RPMI7951 (cell line): Measurements from ENCODE around the gene PPP1R12B. TPM values are rescaled to one million over a fixed set of nuclear protein-coding genes. Genes with fewer than 3 reads are reported as not detected.
"Not testable (repeated sequence)": the region's sequence is repeated elsewhere in the genome, so short reads cannot be mapped to it uniquely, and the experiment has no call there.

Experiments
- DNase-seq: peaks from one replicate; pipeline ENCODE4 v3.0.0-alpha.2; 2012; ENCODE audit warnings: low read depth
- total RNA-seq: library from RNA; depleted of rRNA; stranded (reverse); fragments of >200 nt; shearing (Covaris generic); gene quantifications from 2 replicates; pipeline ENCODE4 v1.2.3, GENCODE V29; 2014

Gene PPP1R12B
- total RNA-seq, 1 experiment from 2014 or later = 11.2 TPM

GRCh38 chr1:202531812-202532616 lies 183.5 kb downstream of the PPP1R12B start:
- peak; percentile 88 for DNase-seq

DNA sequence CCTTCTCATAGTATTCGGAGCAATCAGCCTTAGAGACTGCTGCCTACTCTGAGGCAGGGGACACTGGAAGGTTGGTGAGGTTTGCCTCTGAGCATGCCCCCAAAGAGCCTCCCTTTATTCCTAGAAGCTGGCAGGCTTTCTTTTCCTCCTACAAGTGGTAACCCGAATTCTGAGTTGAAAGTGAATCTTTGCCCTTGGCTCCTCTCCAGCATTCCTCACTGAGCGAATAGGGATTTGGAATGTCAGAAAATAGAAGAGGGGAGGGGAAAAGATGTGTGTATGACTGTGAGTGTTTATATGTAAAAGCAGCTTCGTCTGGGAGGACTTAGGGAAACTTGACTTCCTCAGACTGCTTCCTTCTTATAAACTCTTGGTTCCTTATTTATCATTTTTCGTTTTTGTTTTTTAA lies 190.7 kb downstream of the PPP1R12B start:
- peak; percentile 79 for DNase-seq

DNA sequence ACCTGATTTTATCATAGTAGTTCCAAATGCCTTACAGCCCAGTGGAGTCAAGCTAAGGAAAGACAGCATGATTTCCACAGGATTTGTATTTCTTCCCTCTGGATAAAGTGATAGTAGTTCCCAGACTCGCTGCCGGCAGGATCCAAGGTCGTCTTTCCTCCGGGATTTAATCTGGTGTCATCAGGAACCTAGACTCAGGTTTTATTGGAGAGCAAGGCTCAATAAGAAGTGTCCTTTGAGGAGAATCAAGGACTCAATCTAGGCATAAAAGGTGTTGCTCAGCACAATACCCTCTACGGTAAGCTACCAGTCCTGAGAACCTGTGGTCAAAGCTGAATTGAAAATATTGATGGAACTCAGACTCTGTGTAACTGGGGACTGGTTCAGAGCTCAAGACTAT lies 191.1 kb downstream of the PPP1R12B start:
- not testable (repeated sequence) for DNase-seq

DNA sequence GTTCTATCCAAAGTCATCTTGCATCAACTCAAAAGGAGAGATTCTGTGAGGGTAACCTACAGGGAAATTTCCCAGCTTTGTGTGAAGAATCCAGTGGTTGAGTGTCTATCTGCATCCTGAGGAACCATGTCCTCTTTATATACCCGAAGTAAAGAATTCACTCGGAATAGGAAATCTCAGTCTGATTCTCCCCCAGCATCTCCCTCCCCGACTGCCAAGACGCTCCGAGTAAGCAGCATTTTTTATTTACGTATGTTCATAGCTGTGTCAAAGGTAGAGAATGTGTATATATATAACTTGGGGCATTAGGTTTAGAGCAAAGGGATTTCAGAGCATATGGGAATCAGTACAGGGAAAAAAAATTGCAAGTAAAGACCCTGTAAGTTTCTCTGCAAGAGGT lies 191.5 kb downstream of the PPP1R12B start:
- DNase-seq = no peak

DNA sequence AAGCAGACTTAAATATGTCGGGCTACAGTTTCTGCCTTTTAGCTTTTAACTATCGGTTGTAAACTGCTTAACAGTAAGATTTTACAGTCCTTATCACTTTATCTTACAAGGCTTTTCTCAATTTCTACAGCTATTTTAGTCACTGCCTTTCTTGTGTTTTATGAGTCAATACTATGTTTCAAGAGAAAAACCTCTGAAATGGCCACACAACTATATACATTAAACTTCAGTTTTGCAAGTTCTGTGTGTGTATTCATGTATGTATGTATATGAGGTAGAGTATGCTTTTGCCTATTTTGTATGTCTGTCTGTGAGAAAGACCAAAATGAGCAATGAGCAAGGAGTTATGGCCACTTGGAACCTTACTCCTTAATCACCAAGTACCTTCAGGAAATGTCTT lies 191.9 kb downstream of the PPP1R12B start:
- no peak for DNase-seq

- not testable (repeated sequence) for DNase-seq
Measured at GRCh38 chr1:202540858-202541257, 192.4 kb downstream of the PPP1R12B start.

DNA sequence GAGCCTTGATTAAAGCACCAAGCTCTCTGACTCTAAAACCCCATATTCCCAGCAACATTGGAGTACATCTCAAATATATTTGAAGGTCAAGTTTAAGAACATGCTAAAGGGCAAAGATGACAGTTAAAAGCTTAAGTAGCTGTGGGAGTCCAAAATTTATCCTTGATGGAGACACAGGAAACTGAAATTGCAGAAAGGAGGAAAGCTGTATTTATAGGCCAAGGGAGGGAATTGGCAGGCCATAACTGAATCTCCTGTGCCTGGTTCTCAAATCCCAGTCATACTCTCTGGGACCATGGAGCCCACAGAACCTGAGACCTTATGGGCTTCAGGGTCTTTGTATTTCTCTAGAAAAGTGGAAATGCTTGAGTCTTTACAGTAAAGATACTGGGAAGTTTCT lies 193.9 kb downstream of the PPP1R12B start:
- not testable (repeated sequence) for DNase-seq

GRCh38 chr1:202543537-202543936 lies 195.0 kb downstream of the PPP1R12B start:
- DNase-seq = not testable (repeated sequence)

DNA sequence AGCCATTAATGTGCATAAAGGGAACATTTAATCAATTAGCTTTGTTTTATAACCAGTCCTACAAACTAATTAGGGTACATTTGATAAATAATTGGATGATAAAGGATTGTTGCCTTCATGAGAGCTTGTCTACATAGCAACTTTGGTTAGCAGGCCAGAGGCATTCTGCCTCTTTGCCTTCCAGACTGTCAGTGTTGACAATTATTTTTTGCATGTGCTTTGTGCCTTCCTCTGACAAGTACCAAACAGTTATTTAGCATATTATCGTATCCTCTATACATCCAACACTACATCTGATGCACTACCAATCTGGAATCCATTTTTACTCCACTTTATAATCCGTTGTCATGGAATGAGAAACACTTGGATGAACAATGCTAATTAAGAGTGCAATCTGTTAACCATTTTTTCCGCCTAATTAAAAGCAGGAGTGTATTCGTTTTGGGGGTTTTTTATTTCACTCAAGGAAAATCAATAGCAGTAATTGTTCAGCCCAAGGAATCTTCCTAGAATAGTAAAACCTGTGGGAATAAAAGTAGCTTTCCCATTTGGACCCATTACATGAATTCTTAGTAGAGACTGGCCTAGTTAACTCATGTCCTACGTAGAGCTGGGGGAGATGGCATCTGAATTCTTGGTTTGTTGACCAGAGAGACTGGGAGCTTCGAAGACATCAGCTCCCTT lies 196.4 kb downstream of the PPP1R12B start:
- DNase-seq = not testable (repeated sequence)

DNA sequence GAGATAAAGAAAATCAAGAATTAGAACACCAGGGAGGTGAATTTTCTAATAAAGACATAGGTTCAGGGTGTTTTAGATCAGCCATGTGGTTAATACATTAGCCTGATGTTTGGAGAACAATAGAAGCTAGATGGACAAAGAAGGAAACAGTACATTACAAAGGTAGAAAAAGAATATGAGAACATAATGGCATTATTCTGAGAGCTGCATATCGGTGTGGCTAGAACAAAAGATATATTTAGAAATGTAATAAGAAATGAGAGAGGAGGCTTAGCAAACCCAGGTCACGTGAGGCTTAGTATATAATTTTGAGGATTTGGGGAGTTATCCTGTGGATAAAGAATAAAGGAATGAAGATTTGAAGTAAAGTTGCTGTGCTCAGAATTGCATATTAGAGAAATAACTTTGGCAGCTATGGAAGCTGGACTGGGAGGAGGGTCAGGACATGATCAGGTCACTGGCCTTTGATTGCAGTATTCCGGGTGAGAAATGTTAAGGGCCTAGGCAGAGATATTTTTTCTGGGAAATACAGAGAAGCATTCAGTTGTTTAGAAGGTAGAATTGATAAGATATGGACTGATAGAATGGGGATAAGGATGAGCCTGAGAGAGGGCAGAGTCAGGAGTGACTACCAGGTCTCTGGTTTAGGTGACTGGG lies 197.3 kb downstream of the PPP1R12B start:
- not testable (repeated sequence) for DNase-seq

DNA sequence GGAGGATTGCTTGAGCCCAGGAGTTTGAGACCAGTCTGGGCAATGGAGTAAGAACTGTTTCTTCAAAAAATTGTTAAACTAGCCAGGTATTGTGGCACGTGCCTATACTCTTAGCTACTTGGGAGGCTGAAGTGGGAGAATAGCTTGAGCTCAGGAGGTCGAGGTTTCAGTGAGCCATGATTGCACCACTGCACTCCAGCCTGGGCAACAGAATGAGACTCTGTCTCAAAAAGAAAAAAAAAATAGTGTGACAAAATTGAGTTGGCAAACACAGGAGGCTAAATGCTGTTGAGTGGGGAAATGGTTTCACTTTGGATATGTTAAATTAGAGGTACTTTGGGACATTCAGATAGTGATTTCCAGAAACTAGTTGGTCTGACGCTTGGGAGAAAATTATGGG lies 197.9 kb downstream of the PPP1R12B start:
- not testable (repeated sequence) for DNase-seq

DNA sequence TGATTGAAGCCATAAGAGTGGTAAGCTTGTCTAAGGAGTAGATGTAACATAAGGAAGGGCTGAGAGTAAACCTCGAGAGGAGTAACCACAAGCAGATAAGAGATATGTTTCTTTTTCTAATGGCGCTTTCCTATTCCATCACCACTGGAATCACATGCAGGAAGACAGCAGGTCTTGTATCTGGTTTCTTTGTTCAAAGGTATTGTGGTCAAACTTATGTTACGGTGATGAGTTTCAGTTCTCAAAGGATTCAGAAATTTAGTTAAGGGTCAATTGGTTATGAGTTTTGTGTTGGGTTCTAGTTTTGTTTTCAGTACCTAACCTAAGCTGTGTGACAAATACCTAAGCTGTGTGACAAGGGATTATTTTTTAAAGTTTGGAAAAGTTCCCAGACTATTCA lies 198.3 kb downstream of the PPP1R12B start:
- DNase-seq = not testable (repeated sequence)

GRCh38 chr1:202547215-202547614 lies 198.7 kb downstream of the PPP1R12B start:
- no peak for DNase-seq

- not testable (repeated sequence) for DNase-seq
Measured at GRCh38 chr1:202550088-202550487, 201.6 kb downstream of the PPP1R12B start.

GRCh38 chr1:202551683-202552082 lies 203.2 kb downstream of the PPP1R12B start:
- peak; percentile 52 for DNase-seq

DNA sequence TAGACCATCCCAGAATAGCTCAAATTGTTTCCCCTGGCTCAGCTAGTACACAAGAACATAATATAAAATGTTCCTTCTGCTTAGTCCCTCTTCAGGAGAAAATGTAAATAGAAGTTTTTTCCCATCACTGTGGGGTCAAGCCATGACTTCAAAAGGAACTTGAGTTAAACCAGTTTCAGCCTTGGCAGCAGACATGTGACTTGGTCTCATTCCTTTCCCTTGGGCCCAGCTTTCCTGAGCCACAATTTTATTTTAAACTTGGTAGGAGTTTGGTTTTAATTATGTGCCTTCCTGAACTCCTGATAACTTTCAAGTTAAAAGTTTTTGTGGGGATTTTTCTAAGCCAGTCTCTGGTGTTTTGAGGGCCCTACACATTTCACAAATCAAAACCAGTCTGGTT lies 204.1 kb downstream of the PPP1R12B start:
- peak; percentile 9 for DNase-seq

DNA sequence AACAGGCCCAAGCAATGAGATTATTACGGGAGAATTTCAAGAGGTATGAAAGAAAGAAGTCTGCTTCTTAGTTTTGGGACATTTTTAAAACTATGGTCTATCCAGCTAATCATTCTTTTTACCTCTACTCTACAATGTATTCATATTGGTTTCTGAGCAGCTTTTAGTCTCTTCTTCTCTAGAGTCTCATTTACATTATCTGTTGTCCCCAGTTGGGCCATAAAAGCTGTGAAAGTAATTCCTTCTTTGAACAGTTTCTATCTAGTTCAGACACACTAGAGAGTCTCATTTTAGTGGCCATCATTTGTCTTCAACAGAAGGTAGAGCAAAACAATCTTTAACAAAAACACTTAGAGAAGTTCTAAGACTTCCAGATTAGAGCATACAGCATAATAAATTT lies 204.6 kb downstream of the PPP1R12B start:
- DNase-seq = not testable (repeated sequence)

- DNase-seq = no peak
Measured at GRCh38 chr1:202553560-202554038, 205.1 kb downstream of the PPP1R12B start.

- DNase-seq = not testable (repeated sequence)
Measured at GRCh38 chr1:202554619-202555018, 206.1 kb downstream of the PPP1R12B start.

- DNase-seq = not testable (repeated sequence)
Measured at GRCh38 chr1:202556037-202556436, 207.5 kb downstream of the PPP1R12B start.

- not testable (repeated sequence) for DNase-seq
Measured at GRCh38 chr1:202557662-202558061, 209.2 kb downstream of the PPP1R12B start.

DNA sequence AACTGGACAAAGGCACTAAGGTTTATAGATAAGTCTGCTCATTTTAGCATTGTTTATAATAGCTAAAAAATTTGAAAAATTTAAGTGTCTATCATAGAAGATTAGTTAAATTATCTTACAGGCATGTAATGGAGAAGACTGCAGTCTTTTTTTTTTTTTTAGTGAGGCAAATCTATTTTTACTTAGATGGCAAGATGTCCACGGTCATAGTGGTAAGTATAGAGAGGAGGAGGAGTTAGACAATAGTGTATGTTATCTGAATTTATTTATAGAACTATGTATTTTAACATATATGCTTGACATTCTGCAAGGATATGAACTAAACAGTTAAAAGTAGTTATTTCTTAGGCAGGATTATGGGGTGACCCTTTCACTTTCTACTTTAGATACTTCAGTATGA lies 212.7 kb downstream of the PPP1R12B start:
- no peak for DNase-seq
